ENCODE results near the gene LAS1L.
"Not testable (repeated sequence)": the region's sequence is repeated elsewhere in the genome, so short reads cannot be mapped to it uniquely, and the experiment has no call there.

Gene LAS1L

DNA sequence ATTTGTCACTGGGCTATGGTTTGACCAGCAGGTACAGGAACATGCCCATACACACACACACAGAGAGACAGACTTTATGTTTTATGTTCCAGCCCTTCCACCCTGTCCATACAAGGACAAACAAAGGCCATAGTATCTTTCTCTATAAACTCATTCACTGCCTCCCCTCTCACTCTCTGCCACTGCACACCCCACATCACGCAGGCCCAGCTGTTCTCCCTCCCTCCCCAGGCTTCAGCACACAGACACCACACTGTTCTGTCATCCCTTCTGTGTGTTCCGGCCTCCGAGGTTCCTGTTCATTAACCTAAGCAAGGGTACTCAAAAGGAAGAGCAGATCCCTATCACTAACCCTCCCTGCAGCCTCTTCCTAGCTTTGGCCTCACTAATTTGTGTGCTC lies 17.8 kb downstream of the LAS1L start:
- no peak for DNase-seq

DNA sequence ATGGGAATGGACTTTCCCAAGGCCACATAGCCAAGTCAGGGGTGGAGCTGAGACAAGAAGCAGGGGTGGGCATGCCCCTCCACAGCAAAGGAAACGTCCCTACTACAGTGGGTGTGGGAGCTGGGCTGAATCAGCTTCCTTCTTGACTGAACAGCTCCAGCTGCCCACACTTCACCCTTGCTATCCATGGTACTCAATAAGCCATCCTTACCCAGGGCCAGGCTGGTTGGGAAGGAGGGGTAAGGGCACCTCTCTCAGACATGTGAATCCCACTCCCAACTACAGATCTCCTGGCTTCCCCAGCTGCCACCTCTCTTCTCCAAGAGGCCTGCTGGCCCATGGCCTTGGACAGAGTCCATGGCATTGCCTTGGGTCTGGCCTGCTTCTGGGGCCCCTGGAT lies 21.0 kb downstream of the LAS1L start:
- no peak for DNase-seq

- no peak for DNase-seq
Measured at GRCh38 chrX:65509400-65509799, 25.2 kb downstream of the LAS1L start.

- DNase-seq: no peak
Measured at GRCh38 chrX:65508851-65509250, 25.7 kb downstream of the LAS1L start.

GRCh38 chrX:65502618-65503017 lies 32.0 kb downstream of the LAS1L start:
- DNase-seq: no peak

DNA sequence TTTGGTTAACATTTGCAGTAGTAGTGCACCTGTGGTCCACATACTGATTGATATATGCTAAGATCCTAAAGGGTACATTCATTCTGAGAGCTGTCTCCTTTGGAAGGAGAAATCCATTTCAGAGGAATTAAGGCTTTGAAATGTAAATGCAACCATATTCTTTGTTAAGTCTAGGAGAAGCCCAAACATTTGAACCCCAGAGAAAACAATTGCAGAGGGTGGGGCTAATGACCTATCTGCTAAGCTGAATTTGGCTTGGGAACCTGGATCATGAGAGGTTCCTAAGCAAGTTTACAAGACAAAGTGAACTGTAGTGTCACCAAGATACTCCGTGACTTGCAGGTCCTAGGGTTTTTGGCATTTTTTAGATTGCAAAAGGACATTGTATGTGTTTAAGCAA lies 41.2 kb downstream of the LAS1L start:
- DNase-seq: no peak

- DNase-seq: no peak
Measured at GRCh38 chrX:65491620-65492019, 43.0 kb downstream of the LAS1L start.

DNA sequence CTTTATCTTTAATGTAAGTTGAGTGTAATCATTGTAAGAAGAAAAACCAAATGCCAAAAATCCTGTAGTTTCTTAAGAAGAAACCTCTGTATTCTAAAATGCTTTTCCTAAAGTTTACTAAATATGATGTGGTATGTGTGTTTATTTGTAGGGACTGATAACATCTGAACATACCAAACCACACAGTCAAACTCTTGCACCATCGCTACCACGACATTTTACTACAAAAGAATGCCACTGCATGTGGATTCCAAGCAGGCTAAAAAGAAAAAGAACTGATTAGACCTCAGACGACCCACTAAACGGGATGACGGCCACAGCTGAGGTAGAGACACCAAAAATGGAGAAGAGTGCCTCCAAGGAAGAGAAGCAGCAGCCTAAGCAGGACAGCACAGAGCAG lies 46.1 kb downstream of the LAS1L start:
- no peak for DNase-seq

- no peak for DNase-seq
Measured at GRCh38 chrX:65480960-65481359, 53.6 kb downstream of the LAS1L start.

GRCh38 chrX:65479102-65479501 lies 55.5 kb downstream of the LAS1L start:
- DNase-seq: not testable (repeated sequence)

DNA sequence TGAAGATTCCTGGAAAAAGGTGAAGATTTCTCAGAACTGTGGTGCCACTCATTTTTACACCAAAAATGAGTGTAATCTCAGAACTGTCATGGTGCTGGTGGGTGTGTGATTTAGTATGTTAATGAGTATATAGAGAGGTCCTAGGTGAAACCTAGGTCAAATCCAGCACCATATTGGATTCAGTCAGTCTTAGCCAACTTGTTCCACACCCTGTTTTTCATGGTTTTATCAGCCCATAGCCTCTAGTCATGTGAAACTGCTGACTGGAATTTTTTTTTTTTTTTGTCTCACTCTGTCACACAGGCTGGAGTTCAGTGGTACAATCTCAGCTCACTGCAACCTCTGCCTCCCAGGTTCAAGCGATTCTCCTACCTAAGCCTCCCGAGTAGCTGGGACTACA lies 58.0 kb downstream of the LAS1L start:
- DNase-seq: no peak

DNA sequence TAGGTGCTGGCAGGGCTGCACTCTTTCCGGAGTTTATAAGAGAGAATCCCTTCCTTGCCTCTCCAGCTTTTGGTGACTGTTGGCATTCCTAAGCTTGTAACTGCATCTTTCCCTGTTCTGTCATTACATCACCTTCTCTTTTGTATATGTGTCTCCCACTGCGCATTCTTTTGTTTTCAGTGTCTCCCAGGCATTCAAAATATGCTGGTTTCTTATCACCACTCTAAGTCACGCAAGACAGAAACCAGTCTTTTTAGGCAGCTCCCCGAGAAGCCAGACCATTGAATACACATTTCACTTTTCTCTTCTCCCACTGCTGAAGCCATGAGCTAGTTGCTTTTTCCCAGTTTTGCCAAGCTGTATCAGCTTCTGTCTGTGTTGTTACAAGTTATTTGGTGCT lies 71.0 kb downstream of the LAS1L start:
- no peak for DNase-seq
